BE2C (cell line): ENCODE results near the gene ZC3HAV1.
A peak's percentile ranks its signal among the peaks of the same experiment; 100 is the strongest.

Source experiments
- DNase-seq: peaks from one replicate; pipeline ENCODE4 v3.0.0-alpha.2; 2020
- H3K27me3 ChIP-seq: fragments of 250-450 bp; sonication (Bioruptor Pico); 2 replicates; pipeline ENCODE4 v1.5.1; 2020; ENCODE audit warnings: mild to moderate bottlenecking
- H3K36me3 ChIP-seq: fragments of 250-450 bp; sonication (Bioruptor Pico); 2 replicates; pipeline ENCODE4 v1.5.1; 2020; ENCODE audit warnings: mild to moderate bottlenecking
- H3K4me1 ChIP-seq: fragments of 250-450 bp; sonication (Bioruptor Pico); 2 replicates; pipeline ENCODE4 v1.5.1; 2020
- H3K4me3 ChIP-seq: 2 replicates; pipeline ENCODE4 v1.5.1; 2011; ENCODE audit warnings: low read depth, low read length
- H3K9me3 ChIP-seq: fragments of 250-450 bp; sonication (Bioruptor Pico); 2 replicates; pipeline ENCODE4 v1.5.1; 2020
- CTCF ChIP-seq: IDR thresholded peaks from 2 replicates; pipeline ENCODE4 v1.5.1; 2012; ENCODE audit warnings: mild to moderate bottlenecking, low read depth, low read length

Gene ZC3HAV1

DNA sequence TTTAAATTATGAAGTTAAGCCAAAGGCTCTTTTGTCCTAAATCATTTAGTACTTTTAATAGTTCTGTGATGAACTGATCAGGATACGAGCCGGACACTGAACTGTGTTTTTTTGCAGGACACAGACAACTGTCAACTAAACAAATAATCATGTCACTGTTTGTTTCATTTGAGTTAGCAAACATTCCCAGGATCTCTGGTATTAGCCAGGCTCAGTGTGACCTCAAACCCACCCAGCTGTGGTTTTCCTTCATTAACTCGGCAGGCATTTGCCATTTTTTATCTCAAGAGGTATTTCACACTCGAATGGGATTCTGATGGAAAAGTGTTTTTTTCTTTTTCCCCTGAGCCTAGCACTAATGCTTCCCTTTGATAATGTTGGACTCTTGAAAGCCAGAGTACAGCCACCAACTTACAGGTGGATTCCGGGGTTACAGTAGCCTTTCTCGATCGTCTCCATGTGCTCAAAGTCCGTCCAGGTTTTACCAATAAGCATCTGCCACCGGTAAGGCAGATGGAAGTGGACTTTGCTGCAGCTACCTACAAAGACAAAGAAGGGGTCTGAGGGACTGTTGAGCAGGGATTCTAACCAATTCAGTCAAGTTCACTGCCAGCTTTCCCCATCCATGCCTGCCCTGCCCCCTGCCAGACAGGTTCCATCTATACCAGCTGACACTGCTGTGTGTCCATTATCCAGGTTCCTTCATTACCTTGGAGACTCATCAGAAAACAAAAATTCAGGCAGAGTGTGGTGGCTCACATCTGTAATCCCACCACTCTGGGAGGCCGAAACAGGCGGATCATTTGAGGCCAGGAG, 33.4 kb downstream of the ZC3HAV1 start:
- no peaks in the 10 kb centered on the region for H3K4me1 ChIP-seq
- H3K36me3 ChIP-seq: peaks cover 61% of the 10 kb centered on the region
- no peak for TF ChIP-seq CTCF
- no peak overlapping the region for H3K4me3 ChIP-seq
- H3K27me3 ChIP-seq: no peaks in the 10 kb centered on the region
- H3K9me3 ChIP-seq: no peaks in the 10 kb centered on the region
- no peak for DNase-seq

DNA sequence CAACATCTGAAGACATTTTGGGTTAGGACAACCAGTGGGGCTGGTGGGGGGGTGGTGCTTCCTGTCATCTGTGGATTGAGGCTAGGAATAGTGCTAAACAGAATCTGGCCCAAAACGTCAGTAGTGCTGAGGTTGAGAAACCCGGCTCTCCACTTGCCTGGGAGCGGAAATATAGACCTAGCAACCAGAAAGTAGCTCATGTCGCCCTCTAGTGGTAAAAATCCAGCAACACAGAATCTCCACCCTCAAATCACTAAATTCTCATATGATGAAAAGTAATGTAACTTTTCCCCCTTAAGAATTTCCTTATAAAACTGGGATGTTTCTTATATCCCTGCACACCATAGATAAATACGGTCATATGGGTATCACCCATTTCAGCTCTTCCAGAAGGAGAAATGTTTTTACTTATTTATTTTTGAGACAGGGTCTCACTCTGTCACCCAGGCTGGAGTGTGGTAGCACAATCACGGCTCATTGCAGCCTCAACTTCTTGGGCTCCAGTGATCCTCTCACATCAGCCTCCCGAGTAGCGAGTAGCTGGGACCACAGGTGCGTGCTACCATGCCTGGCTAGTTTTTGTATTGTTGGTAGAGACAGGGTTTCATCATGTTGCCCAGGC, 34.4 kb downstream of the ZC3HAV1 start:
- Histone ChIP-seq H3K4me3 (no peak overlapping the region), H3K36me3 (peaks cover 61% of the 10 kb centered on the region), H3K4me1 (no peaks in the 10 kb centered on the region), H3K9me3 (no peaks in the 10 kb centered on the region), H3K27me3 (no peaks in the 10 kb centered on the region)
- TF ChIP-seq CTCF: peak; percentile 81
- DNase-seq: peak; percentile 68

DNA sequence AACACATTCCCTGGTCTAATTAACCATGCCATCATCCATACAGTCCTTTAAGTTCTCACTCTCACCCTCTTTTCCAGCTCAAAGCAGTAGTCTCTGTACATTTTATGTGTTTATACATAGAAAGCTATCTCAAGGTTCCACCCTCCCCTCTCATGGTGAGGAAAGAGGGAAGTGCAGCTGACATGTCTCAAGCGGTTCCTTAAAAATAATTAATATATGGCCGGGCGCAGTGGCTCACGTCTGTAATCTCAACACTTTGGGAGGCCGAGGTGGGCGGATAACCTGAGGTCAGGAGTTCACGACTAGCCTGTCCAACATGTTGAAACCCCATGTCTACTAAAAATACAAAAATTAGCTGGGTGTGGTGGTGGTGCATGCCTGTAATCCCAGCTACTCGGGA, 36.7 kb downstream of the ZC3HAV1 start:
- H3K36me3 ChIP-seq: peaks cover 57% of the 10 kb centered on the region
- TF ChIP-seq CTCF: no peak

GRCh38 chr7:139071680-139072079, 37.8 kb downstream of the ZC3HAV1 start:
- Histone ChIP-seq H3K4me3 (no peak overlapping the region), H3K9me3 (no peaks in the 10 kb centered on the region), H3K27me3 (no peaks in the 10 kb centered on the region), H3K36me3 (peaks cover 52% of the 10 kb centered on the region), H3K4me1 (no peaks in the 10 kb centered on the region)
- TF ChIP-seq CTCF: no peak
- no peak for DNase-seq

More for the DNA sequence above, 36.7 kb downstream of the ZC3HAV1 start:
- no peak overlapping the region for H3K4me3 ChIP-seq
- H3K27me3 ChIP-seq: no peaks in the 10 kb centered on the region
- no peaks in the 10 kb centered on the region for H3K9me3 ChIP-seq
- H3K4me1 ChIP-seq: no peaks in the 10 kb centered on the region
- no peak for DNase-seq

GRCh38 chr7:139068544-139069399, 40.7 kb downstream of the ZC3HAV1 start:
- H3K27me3 ChIP-seq: no peaks in the 10 kb centered on the region
- no peaks in the 10 kb centered on the region for H3K9me3 ChIP-seq
- no peak for DNase-seq
- no peak for TF ChIP-seq CTCF
- no peaks in the 10 kb centered on the region for H3K4me1 ChIP-seq
- no peak overlapping the region for H3K4me3 ChIP-seq
- H3K36me3 ChIP-seq: peaks cover 53% of the 10 kb centered on the region
